Neural cell (in vitro differentiated cells): ENCODE measurements around the gene TUBAL3.

Source experiments
- EP300 ChIP-seq: fragments of 450-650 bp; conservative IDR thresholded peaks from 2 replicates; pipeline ENCODE4 v1.6.1; 2014; ENCODE audit warnings: antibody characterized with exemption, mild to moderate bottlenecking, moderate library complexity; ENCODE audit not compliant: poor library complexity, severe bottlenecking
- EZH2 ChIP-seq: fragments of 200-600, 300-800 bp; shearing (Covaris generic), sonication (generic); IDR thresholded peaks from 2 replicates; pipeline ENCODE4 v1.6.1; 2014; ENCODE audit warnings: antibody characterized with exemption, low read length, borderline replicate concordance, mild to moderate bottlenecking; ENCODE audit not compliant: insufficient read depth, poor library complexity, severe bottlenecking
- MXI1 ChIP-seq: fragments of 450-650 bp; conservative IDR thresholded peaks from 2 replicates; pipeline ENCODE4 v1.6.1; 2014; ENCODE audit warnings: antibody characterized with exemption, mild to moderate bottlenecking; ENCODE audit not compliant: poor library complexity, severe bottlenecking
- POLR2AphosphoS5 ChIP-seq: IDR thresholded peaks from 2 replicates; pipeline ENCODE4 v1.6.1; 2012
- TAF1 ChIP-seq: IDR thresholded peaks from 2 replicates; pipeline ENCODE4 v1.6.1; 2012; ENCODE audit warnings: low read depth
- TF ChIP-seq, protein P1 (sequence below): fragments of 450-650 bp; IDR thresholded peaks from 2 replicates; pipeline ENCODE4 v1.5.1; 2014; ENCODE audit warnings: antibody characterized with exemption, mild to moderate bottlenecking, moderate library complexity; ENCODE audit not compliant: poor library complexity, severe bottlenecking

GRCh38 chr10:5344746-5345145 lies 59.9 kb downstream of the TUBAL3 start:
- no peak for TF ChIP-seq POLR2AphosphoS5
- TF ChIP-seq, protein P1, sequence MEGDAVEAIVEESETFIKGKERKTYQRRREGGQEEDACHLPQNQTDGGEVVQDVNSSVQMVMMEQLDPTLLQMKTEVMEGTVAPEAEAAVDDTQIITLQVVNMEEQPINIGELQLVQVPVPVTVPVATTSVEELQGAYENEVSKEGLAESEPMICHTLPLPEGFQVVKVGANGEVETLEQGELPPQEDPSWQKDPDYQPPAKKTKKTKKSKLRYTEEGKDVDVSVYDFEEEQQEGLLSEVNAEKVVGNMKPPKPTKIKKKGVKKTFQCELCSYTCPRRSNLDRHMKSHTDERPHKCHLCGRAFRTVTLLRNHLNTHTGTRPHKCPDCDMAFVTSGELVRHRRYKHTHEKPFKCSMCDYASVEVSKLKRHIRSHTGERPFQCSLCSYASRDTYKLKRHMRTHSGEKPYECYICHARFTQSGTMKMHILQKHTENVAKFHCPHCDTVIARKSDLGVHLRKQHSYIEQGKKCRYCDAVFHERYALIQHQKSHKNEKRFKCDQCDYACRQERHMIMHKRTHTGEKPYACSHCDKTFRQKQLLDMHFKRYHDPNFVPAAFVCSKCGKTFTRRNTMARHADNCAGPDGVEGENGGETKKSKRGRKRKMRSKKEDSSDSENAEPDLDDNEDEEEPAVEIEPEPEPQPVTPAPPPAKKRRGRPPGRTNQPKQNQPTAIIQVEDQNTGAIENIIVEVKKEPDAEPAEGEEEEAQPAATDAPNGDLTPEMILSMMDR = no peak
- TF ChIP-seq EZH2 = no peak
- no peak for TF ChIP-seq MXI1
- no peak for TF ChIP-seq EP300
- no peak for TF ChIP-seq TAF1
